ENCODE data around the gene TIGD7. TPM values are rescaled to one million over a fixed set of nuclear protein-coding genes. Genes with fewer than 3 reads are reported as not detected.

TIGD7 gene
- total RNA-seq, 1 donor from 2014 or later: 7.1 TPM

DNA sequence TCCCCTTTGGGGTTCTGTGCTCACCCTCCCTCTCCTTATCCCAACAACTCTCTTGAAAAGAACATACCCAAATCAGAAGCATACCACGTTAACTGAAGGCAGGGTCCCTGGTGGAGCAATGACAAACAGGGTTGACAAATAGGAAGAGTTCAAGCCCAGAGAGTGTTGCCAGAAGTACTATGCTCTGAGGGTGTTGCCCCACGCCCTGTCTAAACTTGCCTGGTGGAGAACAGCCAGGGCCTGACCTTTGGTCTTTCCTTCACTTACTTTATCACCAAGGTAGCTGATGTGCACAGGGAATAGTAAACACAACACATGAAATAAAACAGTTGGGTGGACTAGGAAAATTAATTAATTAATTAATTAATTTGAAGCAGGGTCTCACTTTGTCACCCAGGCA lies 23.4 kb upstream of the TIGD7 start:
- Mint-ChIP-seq H3K36me3 (ENCODE audit: low read depth) (no peaks in the 10 kb centered on the region), H3K9me3 (ENCODE audit: low read depth) (peaks cover 26% of the 10 kb centered on the region)

DNA sequence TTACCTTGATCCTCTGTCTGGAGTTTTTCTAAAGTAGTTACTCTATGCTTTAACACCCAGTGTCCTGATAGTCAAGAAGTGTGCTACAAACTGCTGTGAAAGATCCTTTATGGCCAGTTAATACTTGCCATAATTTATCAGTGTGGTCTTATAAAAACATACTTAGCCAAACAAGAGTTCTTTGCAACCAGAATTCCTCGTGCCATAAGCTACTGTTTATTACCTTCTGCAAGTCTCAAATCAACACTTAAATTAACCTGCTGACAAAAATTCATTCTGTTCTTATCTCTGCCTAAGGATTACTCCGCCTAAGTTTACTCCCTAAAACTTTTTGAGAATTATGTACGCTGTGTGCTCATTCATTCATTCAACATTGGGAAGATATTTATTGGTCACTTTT lies 22.9 kb upstream of the TIGD7 start:
- Mint-ChIP-seq H3K4me1 (ENCODE audit: low read depth) (no peaks in the 10 kb centered on the region), H3K27me3 (ENCODE audit: low read depth) (no peaks in the 10 kb centered on the region), H3K4me3 (ENCODE audit: unreplicated experiment) (no peak overlapping the region), H3K27ac (ENCODE audit: unreplicated experiment) (no peak overlapping the region), H3K9me3 (ENCODE audit: low read depth) (peaks cover 28% of the 10 kb centered on the region), H3K36me3 (ENCODE audit: low read depth) (no peaks in the 10 kb centered on the region)
- no peak for DNase-seq (ENCODE audit: low spot score)
- TF ChIP-seq, protein P1, sequence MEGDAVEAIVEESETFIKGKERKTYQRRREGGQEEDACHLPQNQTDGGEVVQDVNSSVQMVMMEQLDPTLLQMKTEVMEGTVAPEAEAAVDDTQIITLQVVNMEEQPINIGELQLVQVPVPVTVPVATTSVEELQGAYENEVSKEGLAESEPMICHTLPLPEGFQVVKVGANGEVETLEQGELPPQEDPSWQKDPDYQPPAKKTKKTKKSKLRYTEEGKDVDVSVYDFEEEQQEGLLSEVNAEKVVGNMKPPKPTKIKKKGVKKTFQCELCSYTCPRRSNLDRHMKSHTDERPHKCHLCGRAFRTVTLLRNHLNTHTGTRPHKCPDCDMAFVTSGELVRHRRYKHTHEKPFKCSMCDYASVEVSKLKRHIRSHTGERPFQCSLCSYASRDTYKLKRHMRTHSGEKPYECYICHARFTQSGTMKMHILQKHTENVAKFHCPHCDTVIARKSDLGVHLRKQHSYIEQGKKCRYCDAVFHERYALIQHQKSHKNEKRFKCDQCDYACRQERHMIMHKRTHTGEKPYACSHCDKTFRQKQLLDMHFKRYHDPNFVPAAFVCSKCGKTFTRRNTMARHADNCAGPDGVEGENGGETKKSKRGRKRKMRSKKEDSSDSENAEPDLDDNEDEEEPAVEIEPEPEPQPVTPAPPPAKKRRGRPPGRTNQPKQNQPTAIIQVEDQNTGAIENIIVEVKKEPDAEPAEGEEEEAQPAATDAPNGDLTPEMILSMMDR (IDR thresholded peaks at IDR 0.05): no peak

More for the DNA sequence above, 23.4 kb upstream of the TIGD7 start:
- no peak for DNase-seq (ENCODE audit: low spot score)
- H3K27ac Mint-ChIP-seq (ENCODE audit: unreplicated experiment): no peak overlapping the region
- TF ChIP-seq, protein P1 (IDR thresholded peaks at IDR 0.05): no peak
- no peak overlapping the region for H3K4me3 Mint-ChIP-seq (ENCODE audit: unreplicated experiment)
- no peaks in the 10 kb centered on the region for H3K4me1 Mint-ChIP-seq (ENCODE audit: low read depth)
- no peaks in the 10 kb centered on the region for H3K27me3 Mint-ChIP-seq (ENCODE audit: low read depth)

DNA sequence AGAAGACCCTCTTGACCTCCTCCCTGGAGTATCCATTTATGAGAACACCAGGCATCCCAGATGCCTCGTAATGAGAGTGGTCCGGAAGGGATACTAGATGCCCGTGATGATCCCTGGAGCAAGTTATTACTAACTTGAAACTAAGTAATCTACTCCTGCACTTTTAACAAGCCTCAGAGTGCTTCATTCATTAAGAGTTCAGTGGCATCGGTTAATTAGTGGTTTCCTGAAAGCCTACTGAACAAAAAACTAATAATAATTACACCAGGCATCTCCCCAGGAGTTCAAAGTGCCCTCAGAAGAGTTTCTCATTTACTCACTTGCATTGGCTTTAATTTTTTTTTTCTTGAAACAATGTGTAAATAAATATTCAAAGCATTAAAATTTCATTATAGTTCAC lies 22.3 kb upstream of the TIGD7 start:
- no peak overlapping the region for H3K27ac Mint-ChIP-seq (ENCODE audit: unreplicated experiment)
- no peaks in the 10 kb centered on the region for H3K4me1 Mint-ChIP-seq (ENCODE audit: low read depth)
- H3K36me3 Mint-ChIP-seq (ENCODE audit: low read depth): peaks cover 1% of the 10 kb centered on the region
- TF ChIP-seq, protein P1 (IDR thresholded peaks at IDR 0.05): no peak
- H3K4me3 Mint-ChIP-seq (ENCODE audit: unreplicated experiment): no peak overlapping the region
- H3K27me3 Mint-ChIP-seq (ENCODE audit: low read depth): no peaks in the 10 kb centered on the region
- peaks cover 34% of the 10 kb centered on the region for H3K9me3 Mint-ChIP-seq (ENCODE audit: low read depth)
- no peak for DNase-seq (ENCODE audit: low spot score)

DNA sequence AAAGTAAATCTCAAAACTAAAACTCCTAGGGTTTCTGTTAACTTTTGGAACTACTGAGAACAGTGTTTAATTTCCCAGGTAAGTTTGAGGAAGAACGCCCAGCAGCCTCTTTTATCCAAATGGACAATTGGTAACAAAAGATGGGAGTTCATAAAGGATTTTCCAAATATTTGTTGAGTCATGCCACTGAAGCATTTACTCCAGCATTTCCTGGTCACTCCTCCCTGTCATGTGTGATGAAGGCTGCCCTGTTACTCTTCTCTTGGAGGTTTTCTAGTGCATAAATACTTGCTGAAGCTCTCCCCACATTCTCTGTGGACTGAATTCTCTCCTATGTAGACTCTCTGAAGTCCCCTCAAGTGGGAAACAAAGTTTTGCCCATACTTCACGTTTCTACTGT lies 16.6 kb upstream of the TIGD7 start:
- Mint-ChIP-seq H3K27ac (ENCODE audit: unreplicated experiment) (no peak overlapping the region), H3K27me3 (ENCODE audit: low read depth) (no peaks in the 10 kb centered on the region)

DNA sequence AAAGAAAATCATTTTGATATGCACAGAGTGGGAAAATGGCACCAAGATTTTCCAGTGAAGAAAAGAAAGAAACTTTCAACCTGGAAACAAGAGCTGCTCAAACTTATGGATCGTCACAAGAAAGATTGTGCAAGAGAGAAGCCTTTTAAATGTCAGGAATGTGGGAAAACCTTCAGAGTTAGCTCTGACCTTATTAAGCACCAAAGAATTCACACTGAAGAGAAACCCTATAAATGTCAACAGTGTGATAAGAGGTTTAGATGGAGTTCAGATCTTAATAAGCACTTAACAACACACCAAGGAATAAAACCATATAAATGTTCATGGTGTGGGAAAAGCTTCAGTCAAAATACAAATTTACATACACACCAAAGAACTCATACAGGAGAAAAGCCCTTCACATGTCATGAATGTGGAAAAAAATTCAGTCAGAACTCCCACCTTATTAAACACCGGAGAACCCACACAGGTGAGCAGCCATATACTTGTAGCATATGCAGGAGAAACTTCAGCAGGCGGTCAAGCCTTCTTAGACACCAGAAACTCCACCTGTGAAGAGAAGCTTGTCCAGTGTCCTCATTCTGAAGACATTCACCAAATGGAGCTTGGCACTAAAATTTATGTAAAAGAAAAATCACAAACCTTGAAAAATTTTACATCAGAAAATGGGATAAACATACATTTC lies 12.2 kb upstream of the TIGD7 start:
- Mint-ChIP-seq H3K4me1 (ENCODE audit: low read depth) (no peaks in the 10 kb centered on the region), H3K27ac (ENCODE audit: unreplicated experiment) (no peak overlapping the region), H3K27me3 (ENCODE audit: low read depth) (no peaks in the 10 kb centered on the region), H3K36me3 (ENCODE audit: low read depth) (peaks cover 72% of the 10 kb centered on the region), H3K9me3 (ENCODE audit: low read depth) (peaks cover 84% of the 10 kb centered on the region), H3K4me3 (ENCODE audit: unreplicated experiment) (no peak overlapping the region)
- no peak for DNase-seq (ENCODE audit: low spot score)
- TF ChIP-seq, protein P1 (IDR thresholded peaks at IDR 0.05): no peak

More for the DNA sequence above, 16.6 kb upstream of the TIGD7 start:
- H3K4me1 Mint-ChIP-seq (ENCODE audit: low read depth): no peaks in the 10 kb centered on the region
- DNase-seq (ENCODE audit: low spot score): no peak
- peaks cover 64% of the 10 kb centered on the region for H3K9me3 Mint-ChIP-seq (ENCODE audit: low read depth)
- peaks cover 35% of the 10 kb centered on the region for H3K36me3 Mint-ChIP-seq (ENCODE audit: low read depth)
- H3K4me3 Mint-ChIP-seq (ENCODE audit: unreplicated experiment): no peak overlapping the region
- TF ChIP-seq, protein P1 (IDR thresholded peaks at IDR 0.05): no peak
